ENCODE data around the gene TRDMT1. TPM values are rescaled to one million over a fixed set of nuclear protein-coding genes. Genes with fewer than 3 reads are reported as not detected.

The TRDMT1 gene
- total RNA-seq, 1 donor from 2014 or later, result 9.1 TPM

GRCh38 chr10:17232276-17232960 is 30.9 kb upstream of the TRDMT1 start:
- intact Hi-C loops (cut with micrococcal nuclease), result loop anchor here (10.0 kb wide), 2 partner anchors 1368 to 1422 kb away; partner anchors contain the start of genes ARL5B, MINDY3 and NSUN6

GRCh38 chr10:17231788-17232187 is 30.3 kb upstream of the TRDMT1 start:
- intact Hi-C loops (cut with micrococcal nuclease), result loop anchor here (1.0 to 10.0 kb wide), 3 partner anchors 795 to 1423 kb away; partner anchors contain the start of genes ARL5B, MINDY3 and NSUN6

GRCh38 chr10:17229967-17230682 is 28.7 kb upstream of the TRDMT1 start:
- intact Hi-C loops (cut with micrococcal nuclease), result loop anchor here (1.0 to 10.0 kb wide), 14 partner anchors 27 to 1425 kb away; partner anchors contain the start of genes ARL5B, MINDY3, NSUN6 and RSU1

- intact Hi-C loops (cut with micrococcal nuclease), result loop anchor here (5.0 kb wide), 2 partner anchors 413 to 452 kb away; partner anchors contain the start of gene STAM
Measured at GRCh38 chr10:17229717-17229966, 28.2 kb upstream of the TRDMT1 start.

GRCh38 chr10:17229016-17229716 is 27.7 kb upstream of the TRDMT1 start:
- intact Hi-C loops (cut with micrococcal nuclease), result loop anchor here (5.0 kb wide), 2 partner anchors 413 to 452 kb away; partner anchors contain the start of gene STAM

GRCh38 chr10:17228091-17229015 is 26.9 kb upstream of the TRDMT1 start, which contains the start of gene VIM:
TSS of gene VIM (plus strand) at chr10:17228241. CDS start at chr10:17229423, 1,182 bp downstream.
- intact Hi-C loops (cut with micrococcal nuclease), result loop anchor here (5.0 kb wide), 2 partner anchors 414 to 451 kb away; partner anchors contain the start of gene STAM

GRCh38 chr10:17227367-17228090 is 26.1 kb upstream of the TRDMT1 start:
- intact Hi-C loops (cut with micrococcal nuclease), result loop anchor here (1.0 to 5.0 kb wide), 6 partner anchors 11 to 450 kb away; partner anchors contain the start of gene STAM

GRCh38 chr10:17226891-17227303 is 25.4 kb upstream of the TRDMT1 start:
- intact Hi-C loops (cut with micrococcal nuclease), result loop anchor here (1.0 to 5.0 kb wide), 6 partner anchors 11 to 450 kb away; partner anchors contain the start of gene STAM

- intact Hi-C loops (cut with micrococcal nuclease), result loop anchor here (5.0 kb wide), 2 partner anchors 416 to 449 kb away; partner anchors contain the start of gene STAM
Measured at GRCh38 chr10:17225808-17226207, 24.3 kb upstream of the TRDMT1 start.

GRCh38 chr10:17222329-17222728 is 20.9 kb upstream of the TRDMT1 start:
- intact Hi-C loops (cut with micrococcal nuclease), result no loop called here

- intact Hi-C loops (cut with micrococcal nuclease), result no loop called here
Measured at GRCh38 chr10:17220652-17221100, 19.2 kb upstream of the TRDMT1 start.

- intact Hi-C loops (cut with micrococcal nuclease), result no loop called here
Measured at GRCh38 chr10:17219024-17219423, 17.6 kb upstream of the TRDMT1 start.

- intact Hi-C loops (cut with micrococcal nuclease), result no loop called here
Measured at GRCh38 chr10:17217631-17218232, 16.3 kb upstream of the TRDMT1 start.

- intact Hi-C loops (cut with micrococcal nuclease), result loop anchor here (1.0 kb wide), 7 partner anchors 10 to 400 kb away; partner anchors contain the start of genes RSU1 and TRDMT1
Measured at GRCh38 chr10:17216901-17217395, 15.5 kb upstream of the TRDMT1 start.

- intact Hi-C loops (cut with micrococcal nuclease), result loop anchor here (1.0 kb wide), 7 partner anchors 10 to 399 kb away; partner anchors contain the start of genes RSU1 and TRDMT1
Measured at GRCh38 chr10:17216217-17216900, 14.9 kb upstream of the TRDMT1 start.

- intact Hi-C loops (cut with micrococcal nuclease), result loop anchor here (1.0 kb wide), 7 partner anchors 9 to 398 kb away; partner anchors contain the start of genes RSU1 and TRDMT1
Measured at GRCh38 chr10:17215782-17216122, 14.3 kb upstream of the TRDMT1 start.

- intact Hi-C loops (cut with micrococcal nuclease), result no loop called here
Measured at GRCh38 chr10:17214971-17215781, 13.7 kb upstream of the TRDMT1 start.

Measured in T-helper 1 cell treated with Interleukin-12 subunit alpha and Interleukin-12 subunit beta and Interleukin-4 antibody, amounts not matched to agents 30 ng/mL and 1 ng/mL, for 36 hours (primary cell).